ENCODE measurements around the gene IQSEC1.

IQSEC1 gene

GRCh38 chr3:12898965-12899755 is 174.1 kb downstream of the IQSEC1 start:
- no peaks in the 10 kb centered on the region for H3K9me3 ChIP-seq (ENCODE audit: control insufficient read depth in 5 of 5, low read length in 5 of 5)
- H3K27ac ChIP-seq (ENCODE audit: low read depth, low read length): no peak overlapping the region
- no peak overlapping the region for H3K4me3 ChIP-seq (ENCODE audit: low read depth in 1 of 5, low read length in 5 of 5)
- peaks cover 5 to 63% (median 47%) of the 10 kb centered on the region in 5 donors for H3K36me3 ChIP-seq (ENCODE audit: control insufficient read depth in 5 of 5, insufficient read depth in 5 of 5, low read length in 5 of 5)
- H3K9ac ChIP-seq (ENCODE audit: low read length in 5 of 5): no peak overlapping the region
- H3K4me1 ChIP-seq (ENCODE audit: control insufficient read depth in 5 of 5, insufficient read depth in 5 of 5, low read length in 5 of 5): peaks cover 11 to 49% (median 28%) of the 10 kb centered on the region in 5 donors
- no peaks in the 10 kb centered on the region for H3K27me3 ChIP-seq (ENCODE audit: control insufficient read depth in 5 of 5, insufficient read depth in 4 of 5, low read length in 5 of 5)

- Histone ChIP-seq H3K9ac (ENCODE audit: low read length in 5 of 5) (no peak overlapping the region), H3K9me3 (ENCODE audit: control insufficient read depth in 5 of 5, low read length in 5 of 5) (no peaks in the 10 kb centered on the region), H3K27me3 (ENCODE audit: control insufficient read depth in 5 of 5, insufficient read depth in 4 of 5, low read length in 5 of 5) (peaks cover 0 to 4% (median 0%) of the 10 kb centered on the region in 5 donors), H3K4me1 (ENCODE audit: control insufficient read depth in 5 of 5, insufficient read depth in 5 of 5, low read length in 5 of 5) (peaks cover 10 to 43% (median 23%) of the 10 kb centered on the region in 5 donors), H3K36me3 (ENCODE audit: control insufficient read depth in 5 of 5, insufficient read depth in 5 of 5, low read length in 5 of 5) (peaks cover 5 to 56% (median 42%) of the 10 kb centered on the region in 5 donors), H3K27ac (ENCODE audit: low read depth, low read length) (no peak overlapping the region), H3K4me3 (ENCODE audit: low read depth in 1 of 5, low read length in 5 of 5) (no peak overlapping the region)
These were observed 174.8 kb downstream of the IQSEC1 start for GRCh38 chr3:12898290-12898964.

GRCh38 chr3:12897381-12898289 is 175.6 kb downstream of the IQSEC1 start:
- H3K9ac ChIP-seq (ENCODE audit: low read length in 5 of 5): no peak overlapping the region
- H3K9me3 ChIP-seq (ENCODE audit: control insufficient read depth in 5 of 5, low read length in 5 of 5): no peaks in the 10 kb centered on the region
- H3K27ac ChIP-seq (ENCODE audit: low read depth, low read length): no peak overlapping the region
- H3K27me3 ChIP-seq (ENCODE audit: control insufficient read depth in 5 of 5, insufficient read depth in 4 of 5, low read length in 5 of 5): peaks cover 0 to 4% (median 0%) of the 10 kb centered on the region in 5 donors
- H3K4me1 ChIP-seq (ENCODE audit: control insufficient read depth in 5 of 5, insufficient read depth in 5 of 5, low read length in 5 of 5): peaks cover 10 to 37% (median 21%) of the 10 kb centered on the region in 5 donors
- no peak overlapping the region for H3K4me3 ChIP-seq (ENCODE audit: low read depth in 1 of 5, low read length in 5 of 5)
- H3K36me3 ChIP-seq (ENCODE audit: control insufficient read depth in 5 of 5, insufficient read depth in 5 of 5, low read length in 5 of 5): peaks cover 5 to 48% (median 36%) of the 10 kb centered on the region in 5 donors

- peaks cover 10 to 43% (median 27%) of the 10 kb centered on the region in 5 donors for H3K4me1 ChIP-seq (ENCODE audit: control insufficient read depth in 5 of 5, insufficient read depth in 5 of 5, low read length in 5 of 5)
- no peak overlapping the region for H3K27ac ChIP-seq (ENCODE audit: low read depth, low read length)
- no peaks in the 10 kb centered on the region for H3K9me3 ChIP-seq (ENCODE audit: control insufficient read depth in 5 of 5, low read length in 5 of 5)
- peaks cover 0 to 4% (median 0%) of the 10 kb centered on the region in 5 donors for H3K27me3 ChIP-seq (ENCODE audit: control insufficient read depth in 5 of 5, insufficient read depth in 4 of 5, low read length in 5 of 5)
- H3K9ac ChIP-seq (ENCODE audit: low read length in 5 of 5): peak overlapping the region in 1 of 5 donors; percentile 10
- peaks cover 5 to 37% (median 30%) of the 10 kb centered on the region in 5 donors for H3K36me3 ChIP-seq (ENCODE audit: control insufficient read depth in 5 of 5, insufficient read depth in 5 of 5, low read length in 5 of 5)
- no peak overlapping the region for H3K4me3 ChIP-seq (ENCODE audit: low read depth in 1 of 5, low read length in 5 of 5)
These were observed 176.9 kb downstream of the IQSEC1 start for GRCh38 chr3:12896063-12896985.

GRCh38 chr3:12895391-12896062 is 177.7 kb downstream of the IQSEC1 start:
- peak overlapping the region in 1 of 5 donors; percentile 10 for H3K9ac ChIP-seq (ENCODE audit: low read length in 5 of 5)
- peaks cover 10 to 43% (median 27%) of the 10 kb centered on the region in 5 donors for H3K4me1 ChIP-seq (ENCODE audit: control insufficient read depth in 5 of 5, insufficient read depth in 5 of 5, low read length in 5 of 5)
- no peak overlapping the region for H3K4me3 ChIP-seq (ENCODE audit: low read depth in 1 of 5, low read length in 5 of 5)
- no peak overlapping the region for H3K27ac ChIP-seq (ENCODE audit: low read depth, low read length)
- no peaks in the 10 kb centered on the region for H3K9me3 ChIP-seq (ENCODE audit: control insufficient read depth in 5 of 5, low read length in 5 of 5)
- peaks cover 5 to 29% (median 23%) of the 10 kb centered on the region in 5 donors for H3K36me3 ChIP-seq (ENCODE audit: control insufficient read depth in 5 of 5, insufficient read depth in 5 of 5, low read length in 5 of 5)
- H3K27me3 ChIP-seq (ENCODE audit: control insufficient read depth in 5 of 5, insufficient read depth in 4 of 5, low read length in 5 of 5): peaks cover 0 to 4% (median 0%) of the 10 kb centered on the region in 5 donors

GRCh38 chr3:12894629-12895028 is 178.6 kb downstream of the IQSEC1 start:
- no peak overlapping the region for H3K4me3 ChIP-seq (ENCODE audit: low read depth in 1 of 5, low read length in 5 of 5)
- H3K27me3 ChIP-seq (ENCODE audit: control insufficient read depth in 5 of 5, insufficient read depth in 4 of 5, low read length in 5 of 5): peaks cover 0 to 4% (median 0%) of the 10 kb centered on the region in 5 donors
- peaks cover 0 to 21% (median 17%) of the 10 kb centered on the region in 5 donors for H3K36me3 ChIP-seq (ENCODE audit: control insufficient read depth in 5 of 5, insufficient read depth in 5 of 5, low read length in 5 of 5)
- peaks cover 10 to 43% (median 27%) of the 10 kb centered on the region in 5 donors for H3K4me1 ChIP-seq (ENCODE audit: control insufficient read depth in 5 of 5, insufficient read depth in 5 of 5, low read length in 5 of 5)
- no peak overlapping the region for H3K27ac ChIP-seq (ENCODE audit: low read depth, low read length)
- no peaks in the 10 kb centered on the region for H3K9me3 ChIP-seq (ENCODE audit: control insufficient read depth in 5 of 5, low read length in 5 of 5)
- H3K9ac ChIP-seq (ENCODE audit: low read length in 5 of 5): no peak overlapping the region

- Histone ChIP-seq H3K4me1 (ENCODE audit: control insufficient read depth in 5 of 5, insufficient read depth in 5 of 5, low read length in 5 of 5) (peaks cover 10 to 43% (median 27%) of the 10 kb centered on the region in 5 donors), H3K27me3 (ENCODE audit: control insufficient read depth in 5 of 5, insufficient read depth in 4 of 5, low read length in 5 of 5) (peaks cover 0 to 4% (median 2%) of the 10 kb centered on the region in 5 donors), H3K9me3 (ENCODE audit: control insufficient read depth in 5 of 5, low read length in 5 of 5) (no peaks in the 10 kb centered on the region), H3K36me3 (ENCODE audit: control insufficient read depth in 5 of 5, insufficient read depth in 5 of 5, low read length in 5 of 5) (peaks cover 0 to 13% (median 9%) of the 10 kb centered on the region in 5 donors), H3K27ac (ENCODE audit: low read depth, low read length) (no peak overlapping the region), H3K4me3 (ENCODE audit: low read depth in 1 of 5, low read length in 5 of 5) (no peak overlapping the region), H3K9ac (ENCODE audit: low read length in 5 of 5) (no peak overlapping the region)
These were observed 179.4 kb downstream of the IQSEC1 start for GRCh38 chr3:12893852-12894251.

- H3K27ac ChIP-seq (ENCODE audit: low read depth, low read length): no peak overlapping the region
- peaks cover 0 to 4% (median 3%) of the 10 kb centered on the region in 5 donors for H3K27me3 ChIP-seq (ENCODE audit: control insufficient read depth in 5 of 5, insufficient read depth in 4 of 5, low read length in 5 of 5)
- peaks cover 10 to 43% (median 27%) of the 10 kb centered on the region in 5 donors for H3K4me1 ChIP-seq (ENCODE audit: control insufficient read depth in 5 of 5, insufficient read depth in 5 of 5, low read length in 5 of 5)
- H3K9me3 ChIP-seq (ENCODE audit: control insufficient read depth in 5 of 5, low read length in 5 of 5): no peaks in the 10 kb centered on the region
- H3K9ac ChIP-seq (ENCODE audit: low read length in 5 of 5): no peak overlapping the region
- peaks cover 0 to 7% (median 3%) of the 10 kb centered on the region in 5 donors for H3K36me3 ChIP-seq (ENCODE audit: control insufficient read depth in 5 of 5, insufficient read depth in 5 of 5, low read length in 5 of 5)
- no peak overlapping the region for H3K4me3 ChIP-seq (ENCODE audit: low read depth in 1 of 5, low read length in 5 of 5)
These were observed 180.0 kb downstream of the IQSEC1 start for GRCh38 chr3:12893247-12893646.
